ENCODE measurements around the gene MIA2. TPM values are rescaled to one million over a fixed set of nuclear protein-coding genes. Genes with fewer than 3 reads are reported as not detected.
A peak's percentile ranks its signal among the peaks of the same experiment; 100 is the strongest.

MIA2 gene
- total RNA-seq, 2 donors from 2014 or later = 43.6 to 46.8 TPM

DNA sequence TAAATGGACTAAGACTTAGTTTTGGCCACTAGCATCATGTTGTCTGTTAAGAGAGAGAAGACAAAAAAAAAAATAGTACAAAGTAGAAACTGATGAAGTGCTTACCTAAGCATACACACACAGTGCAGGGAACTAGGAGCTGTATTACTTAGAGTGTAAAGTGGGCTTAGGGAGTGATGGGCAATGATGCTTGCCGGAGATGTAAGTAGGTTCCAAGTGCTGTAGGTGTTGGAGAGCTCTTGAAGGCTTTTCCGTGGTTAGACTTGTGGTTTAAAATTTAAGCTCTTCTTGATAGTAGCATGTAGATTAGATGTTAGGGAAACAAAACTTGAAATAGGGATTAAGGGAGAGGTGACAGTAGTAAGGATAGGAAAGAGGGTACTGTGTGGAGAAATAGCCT, 34.7 kb downstream of the MIA2 start:
- H3K27me3 ChIP-seq = no peaks in the 10 kb centered on the region
- H3K36me3 ChIP-seq (replicated peaks in 1 of 2; ENCODE audit: insufficient read depth in 1 of 2, low read depth in 2 of 2) = no peaks in the 10 kb centered on the region
- peaks cover 37% of the 10 kb centered on the region for H3K4me1 ChIP-seq
- WGBS, 2 donors = 8 to 10% methylated on average over 2 of the region's 2 CpGs
- peak overlapping the region in 1 of 4 donors; percentile 98 for H3K27ac ChIP-seq
- ATAC-seq (no peak), DNase-seq (no peak)
- TF ChIP-seq, protein P1, sequence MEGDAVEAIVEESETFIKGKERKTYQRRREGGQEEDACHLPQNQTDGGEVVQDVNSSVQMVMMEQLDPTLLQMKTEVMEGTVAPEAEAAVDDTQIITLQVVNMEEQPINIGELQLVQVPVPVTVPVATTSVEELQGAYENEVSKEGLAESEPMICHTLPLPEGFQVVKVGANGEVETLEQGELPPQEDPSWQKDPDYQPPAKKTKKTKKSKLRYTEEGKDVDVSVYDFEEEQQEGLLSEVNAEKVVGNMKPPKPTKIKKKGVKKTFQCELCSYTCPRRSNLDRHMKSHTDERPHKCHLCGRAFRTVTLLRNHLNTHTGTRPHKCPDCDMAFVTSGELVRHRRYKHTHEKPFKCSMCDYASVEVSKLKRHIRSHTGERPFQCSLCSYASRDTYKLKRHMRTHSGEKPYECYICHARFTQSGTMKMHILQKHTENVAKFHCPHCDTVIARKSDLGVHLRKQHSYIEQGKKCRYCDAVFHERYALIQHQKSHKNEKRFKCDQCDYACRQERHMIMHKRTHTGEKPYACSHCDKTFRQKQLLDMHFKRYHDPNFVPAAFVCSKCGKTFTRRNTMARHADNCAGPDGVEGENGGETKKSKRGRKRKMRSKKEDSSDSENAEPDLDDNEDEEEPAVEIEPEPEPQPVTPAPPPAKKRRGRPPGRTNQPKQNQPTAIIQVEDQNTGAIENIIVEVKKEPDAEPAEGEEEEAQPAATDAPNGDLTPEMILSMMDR (IDR thresholded peaks at IDR 0.05) = no peak
- no peak for TF ChIP-seq POLR2A (IDR thresholded peaks at IDR 0.05)
- intact Hi-C loops (cut with DNase I) = no loop called here
- no peak overlapping the region for H3K4me3 ChIP-seq
- H3K9me3 ChIP-seq = no peaks in the 10 kb centered on the region

DNA sequence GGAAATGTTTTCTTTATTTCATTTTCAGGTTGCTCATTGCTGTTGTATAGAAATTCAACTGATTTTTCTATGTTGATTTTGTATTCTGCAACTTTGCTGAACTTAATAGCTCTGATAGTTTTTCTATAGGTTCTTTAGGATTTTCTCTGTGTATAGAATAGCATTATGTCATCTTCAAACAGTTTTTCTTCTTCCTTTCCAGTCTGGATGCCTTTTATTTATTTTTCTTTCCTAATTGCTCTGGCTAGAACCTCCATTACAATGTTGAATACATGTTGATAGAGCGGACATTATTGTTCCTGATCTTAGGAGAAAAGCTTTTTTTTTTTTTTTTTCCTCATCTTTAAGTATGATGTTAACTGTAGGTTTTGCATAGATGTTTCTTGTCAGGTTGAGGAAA, 39.2 kb downstream of the MIA2 start:
- H3K4me1 ChIP-seq = peaks cover 41% of the 10 kb centered on the region
- H3K36me3 ChIP-seq (replicated peaks in 1 of 2; ENCODE audit: insufficient read depth in 1 of 2, low read depth in 2 of 2) = no peaks in the 10 kb centered on the region
- no peak for ATAC-seq
- intact Hi-C loops (cut with DNase I) = no loop called here
- no peak for TF ChIP-seq POLR2A (IDR thresholded peaks at IDR 0.05)
- TF ChIP-seq, protein P1 (IDR thresholded peaks at IDR 0.05) = no peak
- H3K27me3 ChIP-seq = no peaks in the 10 kb centered on the region
- H3K27ac ChIP-seq = no peak overlapping the region
- 94 to 95% methylated on average over 1 of the region's 1 CpG for WGBS, 2 donors
- DNase-seq = no peak
- H3K9me3 ChIP-seq = no peaks in the 10 kb centered on the region
- H3K4me3 ChIP-seq = no peak overlapping the region

DNA sequence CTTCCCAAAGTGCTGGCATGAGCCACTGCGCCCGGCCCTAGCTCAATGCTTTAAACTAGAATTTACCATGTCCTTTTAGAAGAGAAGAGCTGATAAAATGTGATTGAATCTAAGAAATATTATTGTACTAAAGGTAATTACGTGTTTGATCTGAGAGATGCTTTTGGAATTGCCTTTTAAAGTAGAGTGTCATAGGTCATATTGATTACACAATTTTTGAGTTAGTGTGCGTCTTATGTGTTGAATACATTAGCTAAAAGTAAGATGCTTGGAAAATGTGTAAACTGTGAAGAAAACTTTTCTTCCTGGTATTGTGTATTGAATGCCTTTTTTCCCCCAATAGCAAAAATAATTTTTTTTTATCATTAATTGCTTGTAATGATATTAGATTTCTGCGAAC, 41.7 kb downstream of the MIA2 start:
- DNase-seq (no peak), ATAC-seq (no peak)
- H3K9me3 ChIP-seq = no peaks in the 10 kb centered on the region
- TF ChIP-seq POLR2A (IDR thresholded peaks at IDR 0.05) = no peak
- TF ChIP-seq, protein P1 (IDR thresholded peaks at IDR 0.05) = no peak
- peak overlapping the region in 1 of 4 donors; percentile 29 for H3K27ac ChIP-seq
- H3K4me1 ChIP-seq = peaks cover 23% of the 10 kb centered on the region
- H3K27me3 ChIP-seq = no peaks in the 10 kb centered on the region
- 78 to 84% methylated on average over 5 of the region's 5 CpGs for WGBS, 2 donors
- no peak overlapping the region for H3K4me3 ChIP-seq
- H3K36me3 ChIP-seq (replicated peaks in 1 of 2; ENCODE audit: insufficient read depth in 1 of 2, low read depth in 2 of 2) = peaks cover 0 to 3% of the 10 kb centered on the region in 2 donors
- intact Hi-C loops (cut with DNase I) = no loop called here

DNA sequence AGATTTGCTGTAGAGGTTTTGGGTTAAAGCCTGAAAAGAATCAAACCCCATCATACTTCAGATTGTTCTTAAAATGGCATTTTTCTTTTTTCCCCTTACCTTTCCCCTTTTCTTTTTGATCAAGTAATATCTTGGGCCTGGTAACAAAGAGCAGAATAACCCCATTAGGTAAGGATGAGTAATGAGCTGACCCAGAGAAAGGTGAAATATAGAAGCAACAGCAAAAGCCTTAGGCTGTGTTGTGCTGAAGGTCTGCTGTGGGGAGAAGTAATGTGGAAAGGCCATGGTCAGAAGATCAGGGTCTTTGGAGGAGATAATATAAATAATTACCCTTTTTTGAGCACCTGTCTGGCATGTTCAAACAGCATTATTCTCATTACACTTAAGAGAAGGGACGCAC, 42.3 kb downstream of the MIA2 start:
- TF ChIP-seq POLR2A (IDR thresholded peaks at IDR 0.05) = no peak
- TF ChIP-seq, protein P1 (IDR thresholded peaks at IDR 0.05) = no peak
- WGBS, 2 donors = 81 to 93% methylated on average over 1 of the region's 1 CpG
- Histone ChIP-seq H3K27ac (peak overlapping the region in 2 of 4 donors; percentile 24 to 29), H3K27me3 (no peaks in the 10 kb centered on the region), H3K36me3 (replicated peaks in 1 of 2; ENCODE audit: insufficient read depth in 1 of 2, low read depth in 2 of 2) (peaks cover 0 to 3% of the 10 kb centered on the region in 2 donors), H3K4me1 (peaks cover 20% of the 10 kb centered on the region), H3K9me3 (no peaks in the 10 kb centered on the region), H3K4me3 (no peak overlapping the region)
- ATAC-seq (no peak), DNase-seq (no peak)
- intact Hi-C loops (cut with DNase I) = no loop called here

DNA sequence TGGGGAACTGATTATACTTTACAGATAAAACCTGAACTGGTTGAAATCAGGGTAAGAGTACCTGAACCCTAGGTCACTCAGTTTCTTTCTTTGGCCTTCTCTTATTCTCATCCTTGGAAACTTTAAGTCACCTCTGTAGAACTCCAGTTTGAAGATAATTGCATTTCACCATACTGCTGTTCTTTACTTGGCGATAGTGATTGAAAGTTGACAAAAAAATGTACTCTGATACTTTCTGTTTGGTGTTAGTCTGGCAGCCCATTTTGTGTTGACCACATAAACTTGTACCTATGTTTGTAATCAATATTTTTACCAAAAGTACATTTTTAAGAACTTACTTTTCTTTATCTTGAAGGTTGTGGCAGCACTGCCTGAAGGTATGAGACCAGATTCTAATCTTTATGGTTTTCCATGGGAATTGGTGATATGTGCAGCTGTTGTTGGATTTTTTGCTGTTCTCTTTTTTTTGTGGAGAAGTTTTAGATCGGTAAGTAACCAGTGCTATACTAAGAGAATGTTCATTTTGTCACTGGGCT, 42.9 kb downstream of the MIA2 start:
- DNase-seq (no peak), ATAC-seq (no peak)
- Histone ChIP-seq H3K27me3 (no peaks in the 10 kb centered on the region), H3K9me3 (no peaks in the 10 kb centered on the region), H3K36me3 (replicated peaks in 1 of 2; ENCODE audit: insufficient read depth in 1 of 2, low read depth in 2 of 2) (peaks cover 0 to 5% of the 10 kb centered on the region in 2 donors), H3K4me3 (no peak overlapping the region), H3K27ac (peak overlapping the region in 1 of 4 donors; percentile 38), H3K4me1 (peaks cover 20% of the 10 kb centered on the region)
- WGBS, 2 donors = 49 to 57% methylated on average over 2 of the region's 2 CpGs
- intact Hi-C loops (cut with DNase I) = no loop called here
- no peak for TF ChIP-seq POLR2A (IDR thresholded peaks at IDR 0.05)
- TF ChIP-seq, protein P1 (IDR thresholded peaks at IDR 0.05) = no peak

Measured in body of pancreas (tissue), 4 donors.